TTC549 (cell line): Measurements from ENCODE around the gene FAM174B.

Experiments used
- FAIRE-seq: peaks from 2 replicates; lab custom pipeline; 2012; peaks lifted over from hg19 to GRCh38; lab: Jason Lieb, UNC

Gene FAM174B

GRCh38 chr15:92655178-92655995, at the start of gene FAM174B:
FAM174B (minus strand) TSS chr15:92655775.
- FAIRE-seq: no peak

- no peak for FAIRE-seq
Observed at GRCh38 chr15:92696096-92696495, 40.5 kb upstream of the FAM174B start.

GRCh38 chr15:92693691-92694331, 38.2 kb upstream of the FAM174B start:
- no peak for FAIRE-seq

GRCh38 chr15:92690395-92690794, 34.8 kb upstream of the FAM174B start:
- FAIRE-seq: no peak

GRCh38 chr15:92687746-92688145, 32.2 kb upstream of the FAM174B start:
- FAIRE-seq: no peak

- FAIRE-seq: no peak
Observed at GRCh38 chr15:92687195-92687602, 31.6 kb upstream of the FAM174B start.

- FAIRE-seq: no peak
Observed at GRCh38 chr15:92683511-92683834, 27.9 kb upstream of the FAM174B start.

GRCh38 chr15:92682741-92683510, 27.4 kb upstream of the FAM174B start:
- FAIRE-seq: no peak

- no peak for FAIRE-seq
Observed at GRCh38 chr15:92681141-92681631, 25.6 kb upstream of the FAM174B start.

GRCh38 chr15:92677999-92678398, 22.4 kb upstream of the FAM174B start:
- FAIRE-seq: no peak

GRCh38 chr15:92676561-92676960, 21.0 kb upstream of the FAM174B start:
- FAIRE-seq: no peak

GRCh38 chr15:92675485-92675884, 19.9 kb upstream of the FAM174B start:
- no peak for FAIRE-seq

GRCh38 chr15:92674347-92674746, 18.8 kb upstream of the FAM174B start:
- FAIRE-seq: no peak

GRCh38 chr15:92672102-92672501, 16.5 kb upstream of the FAM174B start:
- FAIRE-seq: no peak

- no peak for FAIRE-seq
Observed at GRCh38 chr15:92671406-92671805, 15.8 kb upstream of the FAM174B start.

- FAIRE-seq: no peak
Observed at GRCh38 chr15:92670621-92671020, 15.0 kb upstream of the FAM174B start.

GRCh38 chr15:92669432-92669831, 13.9 kb upstream of the FAM174B start:
- FAIRE-seq: no peak

GRCh38 chr15:92668620-92669019, 13.0 kb upstream of the FAM174B start:
- no peak for FAIRE-seq

GRCh38 chr15:92667970-92668485, 12.5 kb upstream of the FAM174B start:
- no peak for FAIRE-seq

- FAIRE-seq: no peak
Observed at GRCh38 chr15:92667287-92667904, 11.8 kb upstream of the FAM174B start.

GRCh38 chr15:92666780-92667179, 11.2 kb upstream of the FAM174B start:
- no peak for FAIRE-seq

GRCh38 chr15:92665100-92665555, 9.6 kb upstream of the FAM174B start:
- FAIRE-seq: no peak
